GM23248 (cell line): ENCODE data around the gene ADPRHL1. TPM values are rescaled to one million over a fixed set of nuclear protein-coding genes. Genes with fewer than 3 reads are reported as not detected.

Source experiments
- DNase-seq: peaks from one replicate; pipeline ENCODE4 v3.0.0-alpha.2; 2015
- H2AFZ ChIP-seq: fragments of 200-600 bp; sonication (generic); 2 replicates; pipeline ENCODE4 v1.6.1; 2016; ENCODE audit warnings: antibody characterized with exemption
- H3F3A ChIP-seq: fragments of 200-600 bp; sonication (generic); 2 replicates; pipeline ENCODE4 v1.6.1; 2016; ENCODE audit warnings: mild to moderate bottlenecking, antibody characterized with exemption, mixed run types; ENCODE audit not compliant: insufficient read depth
- H3K27ac ChIP-seq: fragments of 200-600 bp; sonication (generic); 2 replicates; pipeline ENCODE4 v1.5.1; 2016; ENCODE audit warnings: mild to moderate bottlenecking
- H3K27me3 ChIP-seq: fragments of 200-600 bp; sonication (generic); replicated peaks from 2 replicates; pipeline ENCODE4 v1.6.1; 2016; ENCODE audit warnings: mild to moderate bottlenecking; ENCODE audit not compliant: insufficient read depth
- H3K36me3 ChIP-seq: fragments of 200-600 bp; sonication (generic); 2 replicates; pipeline ENCODE4 v1.6.1; 2016; ENCODE audit warnings: low read depth, mild to moderate bottlenecking
- H3K4me1 ChIP-seq: fragments of 200-600 bp; sonication (generic); 2 replicates; pipeline ENCODE4 v1.6.1; 2016; ENCODE audit warnings: mild to moderate bottlenecking; ENCODE audit not compliant: insufficient read depth
- H3K4me2 ChIP-seq: fragments of 200-600 bp; sonication (generic); one replicate; pipeline ENCODE4 v1.6.1; 2016; ENCODE audit warnings: mild to moderate bottlenecking; ENCODE audit not compliant: unreplicated experiment
- H3K4me3 ChIP-seq: fragments of 200-600 bp; sonication (generic); 2 replicates; pipeline ENCODE4 v1.5.1; 2016; ENCODE audit warnings: mild to moderate bottlenecking
- H3K79me2 ChIP-seq: fragments of 200-600 bp; sonication (generic); 2 replicates; pipeline ENCODE4 v1.6.1; 2016; ENCODE audit warnings: mild to moderate bottlenecking; ENCODE audit not compliant: insufficient read depth
- H3K9ac ChIP-seq: fragments of 200-600 bp; sonication (generic); 2 replicates; pipeline ENCODE4 v1.6.1; 2016; ENCODE audit warnings: mild to moderate bottlenecking
- H3K9me2 ChIP-seq: fragments of 200-600 bp; sonication (generic); 2 replicates; pipeline ENCODE4 v1.6.1; 2016; ENCODE audit warnings: mixed run types, mild to moderate bottlenecking, moderate library complexity; ENCODE audit not compliant: insufficient read depth
- H3K9me3 ChIP-seq: fragments of 200-600 bp; sonication (generic); one replicate; pipeline ENCODE4 v1.6.1; 2017; ENCODE audit warnings: low read depth
- H4K20me1 ChIP-seq: fragments of 200-600 bp; sonication (generic); 2 replicates; pipeline ENCODE4 v1.6.0; 2016; ENCODE audit not compliant: insufficient read depth
- EZH2 ChIP-seq: fragments of 200-600 bp; sonication (generic); IDR thresholded peaks from 2 replicates; pipeline ENCODE4 v1.6.1; 2018; ENCODE audit warnings: antibody characterized with exemption, mild to moderate bottlenecking; ENCODE audit not compliant: insufficient read depth, poor library complexity, severe bottlenecking
- EZH2phosphoT487 ChIP-seq: fragments of 200-600 bp; sonication (generic); IDR thresholded peaks from 2 replicates; pipeline ENCODE4 v1.6.1; 2018; ENCODE audit warnings: antibody characterized with exemption, moderate library complexity, mild to moderate bottlenecking, low read depth; ENCODE audit not compliant: insufficient read depth
- WGBS, 2 experiments: methylation state at CpG; one replicate each; pipeline ENCODE4 v1.1.6; 2015 to 2017; ENCODE audit warnings: low lambda C conversion rate in 2 of 2, low coverage in 1 of 2; ENCODE audit errors: missing lambda C conversion rate in 2 of 2; 5-methylcytosine and 5-hydroxymethylcytosine counted together
- in situ Hi-C: fragments of 300-500 bp; cut with MboI; formaldehyde crosslinking; loops from 2 replicates; pipeline ENCODE4 v1.15.0; 2020
- polyA plus RNA-seq: library from polyadenylated mRNA; unstranded; fragments of >200 nt; fragmentation: Nextera tagmentation; extraction: Ambion mirVana; gene quantifications from 2 replicates; pipeline ENCODE4 v1.2.1, GENCODE V29; 2016
- total RNA-seq: library from RNA; depleted of rRNA; stranded (reverse); fragments of >200 nt; shearing (Covaris generic); gene quantifications from 2 replicates; pipeline ENCODE4 v1.2.3, GENCODE V29; 2014

The ADPRHL1 gene
- total and polyA plus RNA-seq, 2 experiments from 2014 or later: 1.8 to 2.2 TPM

DNA sequence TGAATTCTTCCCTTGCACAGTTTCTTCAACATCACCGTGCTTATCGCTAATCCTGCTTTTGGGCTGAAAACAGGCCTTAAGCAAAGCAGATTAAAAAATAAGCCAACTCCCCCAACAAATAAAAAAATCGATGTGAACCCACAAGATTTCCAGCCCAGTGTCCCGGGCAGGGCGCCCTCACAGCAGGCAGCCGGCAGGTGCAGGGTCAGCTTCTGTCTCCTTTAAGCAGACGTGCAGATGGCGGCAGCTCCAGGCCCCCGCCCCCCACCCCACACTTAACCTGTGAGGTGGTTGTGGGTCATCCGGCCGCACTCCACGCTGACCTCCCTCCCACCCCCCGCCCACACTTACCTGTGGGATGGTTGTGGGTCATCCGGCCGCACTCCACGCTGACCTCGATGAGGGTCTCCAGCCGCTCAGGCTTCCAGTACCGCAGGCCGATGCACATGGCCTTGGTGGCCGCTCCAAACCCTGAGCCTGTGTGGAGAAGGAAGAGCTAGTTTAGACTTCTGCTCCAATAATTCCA, 19.8 kb downstream of the ADPRHL1 start:
- no peaks in the 10 kb centered on the region for H3K27me3 ChIP-seq
- no peak overlapping the region for H2AFZ ChIP-seq
- no peaks in the 10 kb centered on the region for H3K79me2 ChIP-seq
- H3K36me3 ChIP-seq: no peaks in the 10 kb centered on the region
- DNase-seq: no peak
- no peak overlapping the region for H3K27ac ChIP-seq
- no peaks in the 10 kb centered on the region for H3F3A ChIP-seq
- H3K4me2 ChIP-seq: no peak overlapping the region
- no peaks in the 10 kb centered on the region for H4K20me1 ChIP-seq
- no peak overlapping the region for H3K4me3 ChIP-seq
- H3K9me3 ChIP-seq: no peaks in the 10 kb centered on the region
- H3K4me1 ChIP-seq: no peaks in the 10 kb centered on the region
- H3K9ac ChIP-seq: no peak overlapping the region
- TF ChIP-seq EZH2phosphoT487 (no peak), EZH2 (no peak)
- in situ Hi-C loops: no loop called here
- 89 to 90% methylated on average over 18 to 21 of the region's 21 CpGs for WGBS, 2 experiments
- no peaks in the 10 kb centered on the region for H3K9me2 ChIP-seq

DNA sequence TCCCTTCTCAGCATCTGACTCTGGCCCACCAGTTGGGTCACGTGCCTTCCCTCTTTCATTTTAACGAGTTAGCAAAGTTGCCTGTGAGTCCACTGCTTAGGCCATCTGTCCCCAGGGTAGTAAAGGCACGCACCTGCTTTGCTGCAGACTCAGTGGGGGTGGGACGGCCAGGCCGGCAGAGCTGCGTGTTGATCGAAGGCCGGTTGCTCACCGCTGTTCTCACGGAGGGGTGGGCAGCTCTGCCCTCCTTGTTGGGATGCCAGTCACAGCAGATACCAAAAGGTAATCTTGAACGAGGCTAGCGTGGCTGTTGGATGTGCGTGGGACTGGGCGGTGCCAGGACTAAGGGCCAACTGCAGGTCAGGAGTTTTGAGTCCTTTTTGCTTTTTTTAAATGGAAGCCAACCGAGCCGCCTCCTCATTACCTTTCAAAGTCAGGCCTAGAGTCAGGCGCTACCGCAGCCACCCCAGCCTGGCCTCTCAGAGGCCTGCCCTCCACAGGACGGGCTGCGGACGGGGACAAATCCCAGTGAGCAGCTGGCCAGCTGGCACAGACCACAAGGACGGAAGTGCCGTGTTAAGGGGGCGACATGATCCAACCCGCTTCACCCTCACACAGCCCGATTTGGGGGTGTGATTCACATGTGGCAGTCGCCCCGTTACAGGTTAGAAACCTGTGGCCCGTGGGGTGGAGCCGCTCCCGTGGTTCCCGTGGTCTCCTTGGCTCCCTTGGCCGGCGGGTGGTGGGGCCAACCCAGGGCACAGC, 20.6 kb downstream of the ADPRHL1 start:
- H3K27ac ChIP-seq: no peak overlapping the region
- H3K36me3 ChIP-seq: no peaks in the 10 kb centered on the region
- no peaks in the 10 kb centered on the region for H3F3A ChIP-seq
- no peaks in the 10 kb centered on the region for H3K9me3 ChIP-seq
- H3K79me2 ChIP-seq: no peaks in the 10 kb centered on the region
- H3K4me3 ChIP-seq: no peak overlapping the region
- WGBS, 2 experiments: 91 to 93% methylated on average over 34 of the region's 34 CpGs
- H3K4me1 ChIP-seq: no peaks in the 10 kb centered on the region
- DNase-seq: no peak
- H4K20me1 ChIP-seq: no peaks in the 10 kb centered on the region
- in situ Hi-C loops: no loop called here
- H3K4me2 ChIP-seq: no peak overlapping the region
- H3K27me3 ChIP-seq: no peaks in the 10 kb centered on the region
- H3K9me2 ChIP-seq: no peaks in the 10 kb centered on the region
- TF ChIP-seq EZH2: no peak
- no peak for TF ChIP-seq EZH2phosphoT487
- no peak overlapping the region for H2AFZ ChIP-seq
- H3K9ac ChIP-seq: no peak overlapping the region

DNA sequence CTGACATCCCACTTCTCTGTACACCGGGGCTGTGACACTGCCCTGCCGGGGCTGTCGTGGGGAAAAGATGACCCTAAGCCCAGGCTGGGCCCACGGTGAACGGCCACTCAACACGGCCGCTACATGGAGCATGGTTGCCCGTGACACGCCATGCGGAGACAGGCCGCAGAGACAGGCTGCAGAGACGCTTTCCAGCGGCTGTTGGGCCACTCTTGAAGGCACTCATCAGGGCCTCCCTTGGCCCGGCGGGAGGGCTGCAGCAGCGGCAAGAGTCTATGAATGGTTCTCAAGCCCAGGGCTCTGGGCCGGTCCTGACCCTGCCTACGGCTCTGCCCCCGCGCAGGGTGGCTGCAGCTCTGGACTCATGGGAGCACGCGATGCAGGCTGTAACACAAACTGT, 22.1 kb downstream of the ADPRHL1 start:
- Histone ChIP-seq H3K36me3 (no peaks in the 10 kb centered on the region), H3K9me3 (no peaks in the 10 kb centered on the region), H3K9ac (no peak overlapping the region), H3K4me3 (no peak overlapping the region), H3K4me1 (no peaks in the 10 kb centered on the region), H3K27me3 (no peaks in the 10 kb centered on the region), H3K79me2 (no peaks in the 10 kb centered on the region), H3K9me2 (no peaks in the 10 kb centered on the region), H4K20me1 (no peaks in the 10 kb centered on the region), H3K27ac (no peak overlapping the region), H3K4me2 (no peak overlapping the region), H3F3A (no peaks in the 10 kb centered on the region), H2AFZ (no peak overlapping the region)
- no peak for DNase-seq
- 90 to 94% methylated on average over 16 to 19 of the region's 22 CpGs for WGBS, 2 experiments
- no peak for TF ChIP-seq EZH2phosphoT487
- no peak for TF ChIP-seq EZH2
- in situ Hi-C loops: no loop called here

DNA sequence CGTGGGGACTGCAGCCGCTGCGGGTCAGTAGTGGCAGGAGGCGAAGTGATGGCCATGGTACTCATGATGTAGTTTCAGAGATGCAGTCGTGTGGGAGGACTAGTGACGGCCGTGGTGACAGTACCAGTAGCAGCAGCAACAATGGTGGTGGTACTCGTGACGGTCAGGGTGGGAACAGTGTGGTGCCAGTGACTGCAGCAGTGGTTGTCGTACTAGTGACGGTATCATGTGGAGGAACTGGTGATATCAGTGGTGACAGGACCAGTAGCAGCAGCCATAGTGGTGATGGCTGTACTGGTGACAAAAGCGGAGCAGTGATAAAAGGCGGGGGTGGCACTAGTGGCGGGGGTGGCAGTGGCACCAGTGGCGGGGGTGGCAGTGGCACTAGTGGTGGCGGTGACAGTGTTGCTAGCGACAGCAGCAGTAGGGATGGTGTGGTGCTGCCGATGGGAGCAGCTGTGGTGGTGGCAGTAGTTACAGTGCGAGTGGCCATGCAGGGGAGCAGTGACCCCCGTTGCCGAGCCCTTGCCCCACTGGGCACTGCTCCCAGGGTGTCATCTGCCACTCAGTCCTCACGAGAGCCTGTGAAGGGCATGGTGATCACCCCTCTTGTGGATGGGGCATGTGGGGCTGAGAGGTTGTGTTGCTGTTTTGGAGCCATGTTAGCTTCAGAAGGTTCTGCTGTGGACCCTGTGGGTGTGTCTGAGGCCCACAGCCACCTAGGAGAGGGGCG, 22.7 kb downstream of the ADPRHL1 start:
- DNase-seq: no peak
- no peaks in the 10 kb centered on the region for H3K79me2 ChIP-seq
- H3K27ac ChIP-seq: no peak overlapping the region
- no peak overlapping the region for H3K4me2 ChIP-seq
- TF ChIP-seq EZH2phosphoT487: no peak
- no peak for TF ChIP-seq EZH2
- H3F3A ChIP-seq: no peaks in the 10 kb centered on the region
- H3K4me1 ChIP-seq: no peaks in the 10 kb centered on the region
- no peaks in the 10 kb centered on the region for H3K36me3 ChIP-seq
- no peaks in the 10 kb centered on the region for H4K20me1 ChIP-seq
- H3K9me2 ChIP-seq: no peaks in the 10 kb centered on the region
- no peak overlapping the region for H3K9ac ChIP-seq
- WGBS, 2 experiments: 90 to 94% methylated on average over 19 to 23 of the region's 23 CpGs
- H3K27me3 ChIP-seq: no peaks in the 10 kb centered on the region
- in situ Hi-C loops: no loop called here
- H3K4me3 ChIP-seq: no peak overlapping the region
- H2AFZ ChIP-seq: no peak overlapping the region
- H3K9me3 ChIP-seq: no peaks in the 10 kb centered on the region
